Embryonic facial prominence (tissue), 1 donor: ENCODE data around the gene TIE1.

ENCODE experiments used
- DNase-seq: peaks from one replicate; pipeline ENCODE4 v3.0.0-alpha.2; 2016; ENCODE audit errors: extremely low spot score

Gene TIE1

DNA sequence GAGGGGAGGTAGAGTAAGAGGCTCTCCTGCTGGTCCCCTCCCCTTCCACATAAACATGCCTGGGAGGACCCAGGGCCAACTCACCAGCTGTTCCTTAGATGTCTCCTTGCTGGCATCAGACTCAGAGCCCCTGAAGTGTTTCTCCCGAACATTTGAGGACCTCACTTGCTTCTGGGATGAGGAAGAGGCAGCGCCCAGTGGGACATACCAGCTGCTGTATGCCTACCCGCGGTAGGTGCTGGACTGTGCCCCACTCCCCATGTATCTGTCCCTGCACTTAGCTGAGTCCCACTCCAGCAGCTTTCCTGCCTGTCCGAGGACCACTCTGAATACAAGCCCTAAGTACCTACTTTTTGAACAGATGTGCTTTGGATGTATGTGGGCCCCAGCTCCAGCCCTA is 37.2 kb downstream of the TIE1 start:
- DNase-seq = no peak

DNA sequence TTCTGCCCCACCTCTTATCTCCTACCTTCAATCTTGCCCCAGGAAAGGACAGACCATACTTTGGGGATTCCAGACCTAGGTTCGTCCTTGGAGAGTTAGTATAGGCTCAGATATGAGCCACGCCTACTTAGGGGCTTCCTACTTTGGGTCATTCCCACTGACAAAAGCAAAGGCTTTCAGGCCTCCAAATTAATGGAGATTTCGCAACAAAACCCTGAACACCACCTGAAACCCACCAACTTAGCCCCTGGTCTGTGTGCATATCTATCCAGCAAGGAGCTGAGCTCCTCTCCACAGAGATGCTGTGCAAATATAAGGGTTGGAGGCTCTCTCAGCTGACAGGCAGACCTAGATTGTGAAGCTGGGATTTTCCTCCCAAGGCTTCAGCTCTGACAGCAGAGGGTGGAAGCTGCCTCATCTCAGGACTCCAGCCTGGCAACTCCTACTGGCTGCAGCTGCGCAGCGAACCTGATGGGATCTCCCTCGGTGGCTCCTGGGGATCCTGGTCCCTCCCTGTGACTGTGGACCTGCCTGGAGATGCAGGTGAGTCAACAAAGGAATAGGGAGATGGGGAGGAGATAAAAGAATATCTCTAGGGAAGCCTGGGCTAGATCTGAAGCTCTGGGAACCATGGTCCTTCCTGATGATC is 38.9 kb downstream of the TIE1 start:
- DNase-seq = no peak

DNA sequence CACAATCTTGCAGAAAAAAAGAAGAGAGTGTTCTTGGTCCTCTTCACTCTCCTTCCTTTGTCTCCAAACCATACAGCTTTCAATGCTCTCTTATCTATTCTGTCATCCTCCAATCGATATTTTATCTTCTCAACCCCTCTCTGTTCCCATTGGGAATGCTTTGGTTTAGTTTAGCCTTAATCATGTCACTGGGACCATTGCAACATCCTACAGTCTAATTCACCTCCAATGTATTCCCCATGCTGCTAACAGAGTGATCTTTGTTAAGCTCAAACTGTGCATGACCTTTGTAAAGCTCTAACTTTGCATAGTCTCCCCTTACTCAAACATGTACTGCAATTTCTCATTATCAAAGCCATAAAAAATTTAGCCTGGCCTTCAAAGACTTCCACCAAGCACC is 39.8 kb downstream of the TIE1 start:
- DNase-seq = no peak

DNA sequence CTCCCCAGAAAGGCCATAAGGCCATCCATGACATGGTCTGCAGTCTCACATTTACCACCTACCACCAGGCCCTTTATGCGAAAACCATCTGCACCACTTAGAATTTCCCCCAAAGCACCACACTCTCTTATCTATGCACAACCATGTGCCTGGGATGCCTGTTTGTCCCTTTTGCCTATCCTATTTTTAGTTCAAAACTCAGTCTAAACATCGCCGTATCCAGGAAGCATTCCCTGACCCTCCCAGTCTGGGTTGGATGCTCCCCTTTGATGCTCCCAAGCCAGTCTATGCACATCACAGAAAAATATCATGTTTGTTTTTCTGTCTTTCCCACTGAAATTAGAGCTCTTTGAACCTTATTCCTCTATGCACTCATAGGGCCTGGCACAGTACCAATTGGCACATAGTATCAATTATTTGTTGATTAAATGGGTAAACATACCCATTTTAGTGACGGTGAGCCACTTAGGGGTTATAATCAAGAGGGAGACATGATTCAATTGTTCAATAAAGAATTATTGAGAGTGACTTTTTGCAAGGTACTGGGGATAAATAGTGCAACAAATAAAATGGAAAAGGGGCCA is 43.6 kb downstream of the TIE1 start:
- DNase-seq = no peak

DNA sequence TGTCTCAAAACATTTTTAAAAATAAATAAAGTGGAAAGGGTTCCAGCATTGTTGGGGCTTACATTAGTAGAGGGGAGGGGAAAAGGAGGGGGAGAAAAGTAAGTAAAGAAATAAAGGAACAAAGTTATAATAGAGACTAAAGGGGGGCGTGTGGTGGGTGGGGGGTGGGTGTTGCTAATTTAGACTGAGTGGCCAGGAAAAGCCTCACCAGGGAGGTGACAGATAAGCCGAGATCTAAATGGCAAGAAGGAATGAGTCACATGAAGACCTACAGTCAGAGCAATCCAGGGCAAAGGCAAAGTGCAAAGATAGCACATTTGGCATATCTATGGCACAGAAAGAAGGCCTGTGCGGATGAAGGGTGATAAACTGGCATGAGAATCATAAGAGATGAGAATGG is 44.3 kb downstream of the TIE1 start:
- no peak for DNase-seq

DNA sequence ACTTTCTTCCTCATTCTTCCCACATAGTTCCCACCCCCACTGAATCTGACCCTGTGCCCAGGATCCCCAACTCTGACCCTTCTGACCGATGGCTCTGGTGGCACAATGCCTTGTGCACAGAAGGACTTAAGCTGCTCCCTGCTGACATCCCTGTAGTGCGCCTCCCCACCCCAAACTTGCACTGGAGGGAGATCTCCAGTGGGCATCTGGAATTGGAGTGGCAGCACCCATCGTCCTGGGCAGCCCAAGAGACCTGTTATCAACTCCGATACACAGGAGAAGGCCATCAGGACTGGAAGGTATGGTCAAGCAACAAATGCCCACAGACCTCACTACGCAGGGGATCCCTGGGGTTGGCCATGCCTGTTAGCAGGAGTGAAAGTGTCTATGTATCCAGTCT is 45.9 kb downstream of the TIE1 start:
- DNase-seq = no peak

DNA sequence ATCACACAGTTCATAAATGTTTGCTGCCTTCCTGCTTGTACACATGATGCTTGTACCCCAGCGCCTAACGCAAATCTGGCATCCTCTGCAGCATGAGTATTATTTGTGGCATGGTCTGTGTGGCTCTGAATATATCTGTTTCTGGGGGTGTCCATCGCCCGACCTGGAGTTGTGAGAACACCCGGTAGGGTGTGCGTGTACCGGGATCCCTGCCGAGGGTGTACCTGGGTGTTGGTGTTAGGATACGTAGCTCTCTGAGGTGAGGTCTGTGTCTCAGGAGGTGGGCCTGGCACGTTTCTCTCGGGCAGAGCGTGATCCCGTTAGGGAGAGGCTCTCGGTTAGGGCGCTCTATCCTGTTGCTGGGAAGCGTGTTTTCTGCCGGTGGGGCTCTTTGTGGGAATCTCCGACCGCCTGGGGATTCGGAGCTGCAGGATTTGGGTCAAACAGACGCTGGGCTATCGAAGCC is 47.6 kb downstream of the TIE1 start:
- DNase-seq = no peak

DNA sequence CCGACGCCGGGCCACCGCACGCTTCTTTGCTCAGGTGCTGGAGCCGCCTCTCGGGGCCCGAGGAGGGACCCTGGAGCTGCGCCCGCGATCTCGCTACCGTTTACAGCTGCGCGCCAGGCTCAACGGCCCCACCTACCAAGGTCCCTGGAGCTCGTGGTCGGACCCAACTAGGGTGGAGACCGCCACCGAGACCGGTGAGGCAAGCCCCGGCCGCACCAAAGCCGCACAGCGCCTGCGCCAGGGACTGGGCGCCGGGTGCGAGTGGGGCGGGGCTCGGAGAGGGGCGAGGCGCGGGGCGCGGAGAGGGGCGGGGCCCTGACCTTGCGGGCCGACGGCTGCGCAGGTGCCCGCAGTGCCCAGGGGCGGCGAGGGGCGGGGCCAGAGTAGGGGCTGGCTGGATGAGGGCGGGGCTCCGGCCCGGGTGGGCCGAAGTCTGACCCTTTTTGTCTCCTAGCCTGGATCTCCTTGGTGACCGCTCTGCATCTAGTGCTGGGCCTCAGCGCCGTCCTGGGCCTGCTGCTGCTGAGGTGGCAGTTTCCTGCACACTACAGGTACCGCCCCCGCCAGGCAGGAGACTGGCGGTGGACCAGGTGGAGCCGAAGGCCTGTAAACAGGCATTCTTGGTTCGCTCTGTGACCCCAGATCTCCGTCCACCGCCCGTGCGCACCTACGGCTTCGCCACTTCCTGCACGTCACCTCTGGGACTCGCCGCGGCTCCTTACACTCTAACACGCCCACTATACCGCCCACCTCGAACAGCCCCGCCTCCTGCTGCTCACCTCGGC is 48.2 kb downstream of the TIE1 start:
- peak; percentile 27 for DNase-seq

DNA sequence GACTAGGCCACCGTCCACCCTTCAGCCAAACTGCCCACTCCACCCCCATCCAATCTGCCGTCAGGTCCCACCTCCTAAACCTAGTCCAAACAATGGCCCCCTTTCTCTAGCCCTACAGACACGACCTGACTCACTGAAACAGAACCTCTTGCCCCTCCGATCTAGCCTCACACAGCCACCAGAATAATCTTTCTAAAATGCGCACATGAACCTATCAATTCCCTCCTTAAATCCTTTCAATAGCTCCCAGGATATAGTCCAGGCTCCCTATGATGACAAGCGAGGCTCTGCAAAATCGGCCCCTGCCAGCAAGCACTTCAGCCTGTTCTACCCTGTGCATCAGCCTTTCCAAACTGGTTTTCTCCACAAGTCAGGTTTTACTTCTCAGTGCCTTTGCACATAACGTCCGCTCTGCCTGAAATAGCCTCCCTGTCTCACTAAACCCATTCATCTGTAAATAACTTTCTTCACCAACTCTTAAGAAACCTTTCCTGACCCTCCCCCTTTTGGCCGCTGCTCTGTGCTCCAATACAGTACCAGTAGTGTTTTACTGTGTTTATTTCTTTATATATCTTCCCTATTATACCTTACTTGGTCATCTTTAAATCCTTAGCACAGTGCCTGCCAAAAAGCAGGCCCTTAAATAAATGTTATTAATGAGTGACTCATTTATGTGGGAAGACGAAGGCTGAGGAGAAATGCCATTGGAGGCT is 49.0 kb downstream of the TIE1 start:
- no peak for DNase-seq

DNA sequence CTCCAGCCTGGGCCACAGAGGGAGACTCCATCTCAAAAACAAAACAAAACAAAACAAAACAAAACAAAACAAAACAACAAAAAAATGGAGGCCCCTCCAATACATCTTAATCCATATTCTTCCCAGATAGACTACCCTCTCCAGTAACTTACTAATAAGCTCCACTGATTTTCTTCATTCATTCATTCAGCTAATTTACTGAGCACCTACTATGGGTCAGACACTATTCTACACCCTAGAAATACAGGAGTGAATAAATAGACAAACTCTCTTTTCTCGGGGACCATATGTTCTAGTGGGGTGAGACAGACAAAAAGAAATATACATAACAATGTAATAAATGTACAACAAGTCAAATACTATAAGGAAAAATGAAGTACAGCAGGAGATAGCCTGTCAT is 50.2 kb downstream of the TIE1 start:
- no peak for DNase-seq

DNA sequence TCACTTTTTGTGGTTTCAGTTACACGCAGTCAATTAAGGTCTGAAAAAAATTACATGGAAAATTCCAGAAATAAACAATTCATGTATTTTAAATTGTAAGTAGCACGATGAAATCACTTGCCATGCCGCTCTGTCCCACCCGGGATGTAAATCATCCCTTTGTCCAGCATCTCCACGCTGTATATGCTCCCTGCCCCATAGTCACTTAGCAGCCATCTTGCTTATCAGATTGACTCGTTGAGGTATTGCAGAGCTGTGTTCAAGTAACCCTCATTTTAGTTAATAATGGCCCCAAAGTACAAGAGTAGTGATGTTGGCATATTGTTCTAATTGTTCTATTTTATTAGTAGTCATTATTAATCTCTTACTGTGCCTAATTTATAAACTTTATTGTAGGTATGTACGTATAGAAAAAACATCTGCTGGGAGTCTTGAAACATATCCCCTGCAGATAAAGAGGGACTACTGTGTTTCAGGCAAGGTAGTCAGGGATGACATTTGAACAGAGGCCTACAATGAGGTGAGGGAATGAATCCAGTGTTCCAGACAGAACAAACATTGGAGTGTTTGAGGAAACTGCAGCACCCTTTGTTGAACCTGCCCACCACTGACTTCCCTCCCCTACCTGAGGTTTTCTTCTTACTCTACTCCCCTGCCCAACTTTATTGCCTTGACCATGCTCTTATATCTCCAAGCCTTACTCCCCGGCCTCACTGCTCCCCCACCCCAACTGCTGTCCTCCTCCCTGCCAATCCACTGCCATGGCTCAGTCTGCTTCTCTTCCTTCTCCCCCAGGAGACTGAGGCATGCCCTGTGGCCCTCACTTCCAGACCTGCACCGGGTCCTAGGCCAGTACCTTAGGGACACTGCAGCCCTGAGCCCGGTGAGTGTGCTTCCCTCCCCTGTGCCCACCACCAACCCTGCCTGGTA is 50.9 kb downstream of the TIE1 start:
- DNase-seq = no peak

DNA sequence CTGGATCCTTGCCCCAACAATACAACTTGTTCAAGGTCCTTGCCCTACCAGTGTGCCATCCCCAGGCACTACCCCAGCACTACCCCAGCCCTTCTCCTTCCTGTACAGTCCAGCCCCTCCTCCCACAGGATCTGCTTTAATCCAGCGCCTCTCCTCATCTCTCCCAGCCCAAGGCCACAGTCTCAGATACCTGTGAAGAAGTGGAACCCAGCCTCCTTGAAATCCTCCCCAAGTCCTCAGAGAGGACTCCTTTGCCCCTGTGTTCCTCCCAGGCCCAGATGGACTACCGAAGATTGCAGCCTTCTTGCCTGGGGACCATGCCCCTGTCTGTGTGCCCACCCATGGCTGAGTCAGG is 51.5 kb downstream of the TIE1 start:
- no peak for DNase-seq

DNA sequence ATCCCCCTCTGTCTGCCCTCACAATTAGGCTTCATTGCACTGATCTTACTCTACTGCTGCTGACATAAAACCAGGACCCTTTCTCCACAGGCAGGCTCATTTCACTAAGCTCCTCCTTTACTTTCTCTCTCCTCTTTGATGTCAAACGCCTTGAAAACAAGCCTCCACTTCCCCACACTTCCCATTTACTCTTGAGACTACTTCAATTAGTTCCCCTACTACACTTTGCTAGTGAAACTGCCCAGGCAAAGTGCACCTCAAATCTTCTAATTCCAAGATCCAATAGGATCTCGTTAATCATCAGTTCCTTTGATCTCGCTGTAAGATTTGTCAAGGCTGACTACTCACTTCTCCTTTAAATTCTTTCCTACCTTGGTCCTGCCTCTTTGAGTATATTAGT is 52.1 kb downstream of the TIE1 start:
- DNase-seq = no peak

DNA sequence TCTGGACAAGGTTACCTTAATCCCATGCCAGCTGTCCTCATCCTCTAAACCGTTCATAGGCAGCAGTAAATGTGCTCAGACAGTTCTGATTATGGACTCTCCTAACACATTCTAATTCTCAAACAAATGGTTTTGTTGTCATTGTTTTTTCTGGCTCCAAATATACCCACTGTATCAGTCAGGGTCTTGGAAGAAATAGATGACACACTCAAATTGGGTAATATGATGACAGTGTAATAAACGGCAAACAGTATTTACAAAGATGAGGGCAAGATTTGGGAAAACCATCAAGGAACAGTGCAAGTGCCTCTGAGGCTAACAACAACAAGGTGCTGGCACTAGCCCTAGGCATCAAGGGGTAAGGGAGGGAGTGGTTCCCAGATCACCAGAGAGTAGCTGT is 53.7 kb downstream of the TIE1 start:
- DNase-seq = no peak

DNA sequence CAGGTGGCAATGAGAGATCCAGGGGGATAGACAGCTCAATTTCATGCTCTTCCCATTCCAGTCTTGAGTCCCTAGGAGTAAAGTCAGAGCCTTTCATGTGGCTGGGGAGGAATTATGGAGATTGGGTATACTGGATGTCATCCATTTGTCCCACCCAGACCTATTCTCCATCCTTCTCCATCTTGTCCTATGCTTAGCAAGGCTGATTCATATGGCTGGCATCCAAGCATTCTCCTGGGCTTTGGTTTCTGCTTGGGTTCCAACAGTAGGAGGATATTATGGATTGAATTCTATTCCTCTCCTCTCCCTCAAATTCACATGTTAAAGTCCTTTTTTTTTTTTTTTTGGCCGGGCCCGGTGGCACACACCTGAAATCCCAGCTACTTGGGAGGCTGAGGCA is 54.2 kb downstream of the TIE1 start:
- no peak for DNase-seq

DNA sequence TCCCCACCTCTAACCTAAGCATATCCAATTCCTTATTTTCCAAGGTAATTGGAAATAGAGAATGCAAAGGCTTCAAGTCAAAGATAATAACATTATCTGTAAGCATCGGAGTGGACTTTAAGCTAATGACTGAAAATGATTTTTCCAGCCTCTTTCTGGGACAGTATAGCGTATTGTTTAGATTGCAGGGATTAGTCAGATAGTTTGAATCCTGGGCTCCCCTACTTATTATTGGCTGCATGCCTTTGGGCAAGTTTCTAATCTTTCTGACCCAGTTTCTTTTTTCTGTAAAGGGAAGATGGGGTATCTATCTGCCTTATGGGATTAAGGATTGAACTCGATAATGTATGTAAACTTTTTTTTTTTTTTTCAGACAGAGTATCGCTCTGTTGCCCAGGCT is 56.5 kb downstream of the TIE1 start:
- DNase-seq = no peak

DNA sequence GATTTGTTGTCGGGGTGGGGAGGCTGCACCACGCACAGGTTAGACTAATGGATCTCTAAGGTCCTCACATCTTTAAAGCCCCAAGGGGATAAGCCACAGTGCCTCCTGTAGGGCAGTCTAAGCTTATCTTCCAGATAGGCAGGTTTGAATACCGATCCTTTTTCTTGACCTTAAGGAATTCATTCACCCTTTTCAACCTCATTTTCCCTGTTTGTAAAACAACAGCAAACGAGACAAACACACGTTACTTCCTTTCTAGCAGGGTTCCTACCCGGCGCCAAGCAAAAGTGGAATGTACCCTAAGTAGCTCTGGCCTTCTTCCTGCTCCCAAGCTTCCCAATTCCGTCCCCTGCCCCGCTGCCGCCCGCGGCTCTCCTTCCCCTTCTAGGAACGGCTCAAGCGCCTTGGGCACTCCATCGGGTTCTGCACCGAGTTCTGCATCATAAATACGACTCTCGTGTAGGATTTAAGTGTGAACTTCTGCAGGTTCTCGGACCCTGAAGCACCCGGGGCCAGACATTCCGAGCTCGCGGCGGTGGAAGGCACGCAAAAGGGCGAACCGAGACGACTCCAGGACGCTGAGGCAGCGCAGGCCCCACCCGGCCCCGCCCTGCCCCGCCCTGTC is 57.5 kb downstream of the TIE1 start:
- DNase-seq = no peak

DNA sequence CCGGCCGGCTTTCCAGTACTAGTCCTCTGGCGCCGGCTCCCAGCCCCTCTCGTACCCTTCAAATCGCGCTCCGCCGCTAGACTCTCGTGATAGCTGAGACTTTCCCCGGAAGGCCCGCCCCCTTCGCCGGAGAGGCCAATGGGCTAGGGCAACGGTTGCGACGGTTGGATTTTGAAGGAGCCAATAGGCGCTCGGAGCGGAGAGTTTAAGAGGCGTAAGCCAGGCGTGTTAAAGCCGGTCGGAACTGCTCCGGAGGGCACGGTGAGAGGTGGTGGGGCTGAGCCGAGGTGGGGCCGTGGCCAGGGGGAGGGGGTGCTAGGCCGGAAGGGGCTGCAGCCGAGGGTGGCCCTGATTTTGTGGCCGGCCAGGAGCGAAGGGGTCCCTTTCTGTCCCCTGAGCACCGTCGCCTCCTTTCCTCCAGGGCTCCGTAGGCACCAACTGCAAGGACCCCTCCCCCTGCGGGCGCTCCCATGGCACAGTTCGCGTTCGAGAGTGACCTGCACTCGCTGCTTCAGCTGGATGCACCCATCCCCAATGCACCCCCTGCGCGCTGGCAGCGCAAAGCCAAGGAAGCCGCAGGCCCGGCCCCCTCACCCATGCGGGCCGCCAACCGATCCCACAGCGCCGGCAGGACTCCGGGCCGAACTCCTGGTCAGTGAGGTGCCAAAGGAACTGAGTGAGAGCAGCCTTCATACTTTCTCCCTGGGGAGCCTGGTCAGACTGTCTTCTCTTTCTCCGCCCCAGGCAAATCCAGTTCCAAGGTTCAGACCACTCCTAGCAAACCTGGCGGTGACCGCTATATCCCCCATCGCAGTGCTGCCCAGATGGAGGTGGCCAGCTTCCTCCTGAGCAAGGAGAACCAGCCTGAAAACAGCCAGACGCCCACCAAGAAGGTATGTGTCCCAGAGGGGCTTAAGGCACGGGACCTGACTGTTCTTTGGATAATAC is 58.2 kb downstream of the TIE1 start, which contains the start of gene CDC20:
Gene CDC20, plus strand, starts transcription at position 236 of the 948 bp plus-strand sequence. Its CDS starts 235 bp downstream, at position 471.
- peak; percentile 95 for DNase-seq

DNA sequence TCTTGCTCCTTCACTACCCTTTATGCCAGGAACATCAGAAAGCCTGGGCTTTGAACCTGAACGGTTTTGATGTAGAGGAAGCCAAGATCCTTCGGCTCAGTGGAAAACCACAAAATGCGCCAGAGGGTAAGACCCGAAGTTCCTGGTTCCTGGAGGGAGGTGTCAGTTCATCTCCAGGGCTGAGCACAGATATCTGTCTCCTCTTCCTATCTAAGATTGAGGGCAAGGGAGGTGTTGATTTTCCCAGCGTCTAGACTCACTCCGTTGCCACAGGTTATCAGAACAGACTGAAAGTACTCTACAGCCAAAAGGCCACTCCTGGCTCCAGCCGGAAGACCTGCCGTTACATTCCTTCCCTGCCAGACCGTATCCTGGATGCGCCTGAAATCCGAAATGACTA is 58.9 kb downstream of the TIE1 start:
- no peak for DNase-seq

DNA sequence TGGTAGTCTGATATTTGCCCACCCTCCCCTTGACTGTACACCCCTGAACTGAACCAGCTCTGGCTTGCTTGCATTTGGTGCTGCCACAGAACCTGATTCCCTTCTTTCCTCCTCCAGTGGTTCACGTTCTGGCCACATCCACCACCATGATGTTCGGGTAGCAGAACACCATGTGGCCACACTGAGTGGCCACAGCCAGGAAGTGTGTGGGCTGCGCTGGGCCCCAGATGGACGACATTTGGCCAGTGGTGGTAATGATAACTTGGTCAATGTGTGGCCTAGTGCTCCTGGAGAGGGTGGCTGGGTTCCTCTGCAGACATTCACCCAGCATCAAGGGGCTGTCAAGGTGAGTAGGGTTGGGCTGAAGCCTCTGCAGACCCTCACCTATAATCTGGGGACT is 59.8 kb downstream of the TIE1 start:
- no peak for DNase-seq
